GM23338 (cell line): Measurements from ENCODE around the gene RTKN2. TPM values are rescaled to one million over a fixed set of nuclear protein-coding genes. Genes with fewer than 3 reads are reported as not detected.

Source experiments
- ATAC-seq: fragments of 200-7000 bp; cut with Tn5 transposase; 3 replicates; pipeline ENCODE4 v1.9.1; 2020
- DNase-seq: peaks from one replicate; pipeline ENCODE4 v3.0.0-alpha.2; 2015; ENCODE audit warnings: low spot score
- H2AFZ ChIP-seq: fragments of 200-600 bp; sonication (generic); 2 replicates; pipeline ENCODE4 v1.8.0; 2016; ENCODE audit warnings: antibody characterized with exemption, mild to moderate bottlenecking, moderate library complexity
- H3F3A ChIP-seq: fragments of 200-600 bp; sonication (generic); replicated peaks from 2 replicates; pipeline ENCODE4 v1.8.0; 2017; ENCODE audit warnings: antibody characterized with exemption, mixed run types, low read depth
- H3K27ac ChIP-seq: fragments of 200-600 bp; sonication (generic); 2 replicates; pipeline ENCODE4 v1.6.1; 2016; ENCODE audit warnings: low read depth
- H3K27me3 ChIP-seq: fragments of 200-600 bp; sonication (generic); 2 replicates; pipeline ENCODE4 v1.8.0; 2016; ENCODE audit warnings: mild to moderate bottlenecking, mixed run types, moderate library complexity; ENCODE audit not compliant: insufficient read depth
- H3K36me3 ChIP-seq: fragments of 200-600 bp; sonication (generic); 2 replicates; pipeline ENCODE4 v1.8.0; 2016; ENCODE audit warnings: mild to moderate bottlenecking; ENCODE audit not compliant: insufficient read depth
- H3K4me1 ChIP-seq: fragments of 200-600 bp; sonication (generic); 2 replicates; pipeline ENCODE4 v1.8.0; 2016; ENCODE audit warnings: mild to moderate bottlenecking, moderate library complexity; ENCODE audit not compliant: insufficient read depth
- H3K4me2 ChIP-seq: fragments of 200-600 bp; sonication (generic); 2 replicates; pipeline ENCODE4 v1.7.1; 2017; ENCODE audit warnings: mixed run types
- H3K4me3 ChIP-seq: fragments of 200-600 bp; sonication (generic); 2 replicates; pipeline ENCODE4 v1.6.1; 2016; ENCODE audit warnings: mixed run types
- H3K79me2 ChIP-seq: fragments of 200-600 bp; sonication (generic); replicated peaks from 2 replicates; pipeline ENCODE4 v1.8.0; 2017; ENCODE audit warnings: mild to moderate bottlenecking; ENCODE audit not compliant: insufficient read depth
- H3K9me2 ChIP-seq: fragments of 200-600 bp; sonication (generic); 2 replicates; pipeline ENCODE4 v1.8.0; 2017; ENCODE audit not compliant: insufficient read depth
- H4K20me1 ChIP-seq: fragments of 200-600 bp; sonication (generic); replicated peaks from 2 replicates; pipeline ENCODE4 v1.8.0; 2017; ENCODE audit warnings: mild to moderate bottlenecking; ENCODE audit not compliant: insufficient read depth
- H3K27ac Mint-ChIP-seq: 2 replicates; pipeline ENCODE4 v1.8.0; 2020; ENCODE audit warnings: inconsistent platforms, mild to moderate bottlenecking, moderate library complexity, mixed read lengths
- H3K27me3 Mint-ChIP-seq: 3 replicates; pipeline ENCODE4 v1.8.0; 2022; ENCODE audit warnings: low read depth, mild to moderate bottlenecking, moderate library complexity, mixed read lengths, inconsistent platforms; ENCODE audit not compliant: insufficient read depth, poor library complexity
- H3K36me3 Mint-ChIP-seq: 3 replicates; pipeline ENCODE4 v1.8.0; 2021; ENCODE audit warnings: low read depth, mild to moderate bottlenecking, inconsistent platforms, moderate library complexity, mixed read lengths
- H3K4me1 Mint-ChIP-seq: 3 replicates; pipeline ENCODE4 v1.8.0; 2020; ENCODE audit warnings: mild to moderate bottlenecking, inconsistent platforms, mixed read lengths
- H3K4me3 Mint-ChIP-seq: 3 replicates; pipeline ENCODE4 v1.8.0; 2021; ENCODE audit warnings: moderate library complexity, mild to moderate bottlenecking, inconsistent platforms, mixed read lengths
- H3K9me3 Mint-ChIP-seq: 3 replicates; pipeline ENCODE4 v1.8.0; 2020; ENCODE audit warnings: moderate library complexity, mild to moderate bottlenecking, inconsistent platforms, mixed read lengths
- EZH2phosphoT487 ChIP-seq: fragments of 200-600 bp; sonication (generic); IDR thresholded peaks from one replicate; pipeline ENCODE4 v1.8.1; 2018; ENCODE audit warnings: antibody characterized with exemption; ENCODE audit not compliant: unreplicated experiment
- JUNB ChIP-seq: IDR thresholded peaks from one replicate; pipeline ENCODE4 v1.6.1; 2016; ENCODE audit warnings: antibody characterized with exemption; ENCODE audit not compliant: unreplicated experiment
- STAT1 ChIP-seq: IDR thresholded peaks from one replicate; pipeline ENCODE4 v1.6.1; 2016; ENCODE audit warnings: antibody characterized with exemption; ENCODE audit not compliant: unreplicated experiment
- ZNF462 ChIP-seq: fragments of 250-450 bp; sonication (Bioruptor Pico); IDR thresholded peaks from 2 replicates; pipeline ENCODE4 v1.5.0; 2020; ENCODE audit warnings: mild to moderate bottlenecking, moderate library complexity
- polyA plus RNA-seq: library from polyadenylated mRNA; unstranded; fragments of >200 nt; fragmentation: Nextera tagmentation; extraction: Ambion mirVana; gene quantifications from 2 replicates; pipeline ENCODE4 v1.2.1, GENCODE V29; 2016
- total RNA-seq: library from RNA; depleted of rRNA; stranded (reverse); fragments of >200 nt; shearing (Covaris generic); gene quantifications from 2 replicates; pipeline ENCODE4 v1.2.3, GENCODE V29; 2014
- TF ChIP-seq, protein P1 (sequence below): IDR thresholded peaks from 2 replicates; pipeline ENCODE4 v1.6.1; 2016; ENCODE audit warnings: antibody characterized with exemption

Gene RTKN2
- total and polyA plus RNA-seq, 2 experiments from 2014 or later, result 15.3 to 23.6 TPM

- ATAC-seq (no peak), DNase-seq (no peak)
- H4K20me1 ChIP-seq, result no peaks in the 10 kb centered on the region
- Mint-ChIP-seq H3K4me1 (peaks cover 13% of the 10 kb centered on the region; the same call in 2 of the 3 replicates), H3K27me3 (no peaks in the 10 kb centered on the region), H3K4me3 (no peak overlapping the region), H3K9me3 (peaks cover 3% of the 10 kb centered on the region; the same call in 2 of the 3 replicates), H3K36me3 (peaks cover 3% of the 10 kb centered on the region; the same call in 1 of the 3 replicates), H3K27ac (no peak overlapping the region)
- no peak overlapping the region for H2AFZ ChIP-seq
- H3K79me2 ChIP-seq, result no peaks in the 10 kb centered on the region
- no peak overlapping the region for H3K4me2 ChIP-seq
- no peaks in the 10 kb centered on the region for H3F3A ChIP-seq
- H3K27ac ChIP-seq, result no peak overlapping the region
- H3K36me3 ChIP-seq, result no peaks in the 10 kb centered on the region; the same call in 1 of the 2 replicates
- no peak overlapping the region for H3K4me3 ChIP-seq
- H3K27me3 ChIP-seq, result no peaks in the 10 kb centered on the region
- TF ChIP-seq EZH2phosphoT487 (no peak), JUNB (no peak), STAT1 (no peak), ZNF462 (CRISPR knock-in tag) (no peak)
- TF ChIP-seq, protein P1, sequence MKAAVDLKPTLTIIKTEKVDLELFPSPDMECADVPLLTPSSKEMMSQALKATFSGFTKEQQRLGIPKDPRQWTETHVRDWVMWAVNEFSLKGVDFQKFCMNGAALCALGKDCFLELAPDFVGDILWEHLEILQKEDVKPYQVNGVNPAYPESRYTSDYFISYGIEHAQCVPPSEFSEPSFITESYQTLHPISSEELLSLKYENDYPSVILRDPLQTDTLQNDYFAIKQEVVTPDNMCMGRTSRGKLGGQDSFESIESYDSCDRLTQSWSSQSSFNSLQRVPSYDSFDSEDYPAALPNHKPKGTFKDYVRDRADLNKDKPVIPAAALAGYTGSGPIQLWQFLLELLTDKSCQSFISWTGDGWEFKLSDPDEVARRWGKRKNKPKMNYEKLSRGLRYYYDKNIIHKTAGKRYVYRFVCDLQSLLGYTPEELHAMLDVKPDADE, result no peak
- peaks cover 5% of the 10 kb centered on the region; the same call in 1 of the 2 replicates for H3K4me1 ChIP-seq
- no peaks in the 10 kb centered on the region; the same call in 1 of the 2 replicates for H3K9me2 ChIP-seq
These were observed 86.5 kb downstream of the RTKN2 start for GRCh38 chr10:62182171-62182570.
